GM18505 (cell line): Measurements from ENCODE around the gene DDX5.
A peak's percentile ranks its signal among the peaks of the same experiment; 100 is the strongest.

Experiments used
- ATAC-seq: cut with Tn5 transposase; IDR thresholded peaks from one replicate; pipeline ENCODE4 v1.9.1; 2021; ENCODE audit not compliant: unreplicated experiment
- POLR2A ChIP-seq: IDR thresholded peaks from 4 replicates; pipeline ENCODE4 v1.6.1; 2011; ENCODE audit warnings: borderline replicate concordance; ENCODE audit not compliant: insufficient read depth, insufficient read length; ENCODE audit errors: extremely low read depth

Gene DDX5

GRCh38 chr17:64532409-64532808, 26.3 kb upstream of the DDX5 start:
- no peak for ATAC-seq
- no peak for TF ChIP-seq POLR2A

DNA sequence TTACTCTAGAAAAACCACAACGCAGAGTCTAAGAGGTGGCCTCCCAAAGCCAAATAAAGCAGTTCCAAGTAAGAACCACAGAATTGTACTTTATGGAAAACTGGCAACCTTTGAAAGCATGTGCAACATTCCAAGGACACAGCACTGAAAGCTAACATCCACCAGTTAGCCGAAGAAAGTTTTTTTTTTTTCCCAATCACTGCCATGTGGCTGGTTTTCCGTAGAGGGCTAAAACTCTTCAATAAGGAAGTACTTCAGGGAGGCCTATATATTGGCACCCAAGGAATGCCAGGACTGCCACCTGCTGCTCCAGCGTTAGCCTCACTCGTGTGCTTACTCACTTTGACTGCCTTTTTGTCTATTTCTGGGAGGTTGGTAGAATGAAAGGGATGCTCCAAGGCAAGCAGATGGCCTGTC, 25.9 kb upstream of the DDX5 start:
- no peak for TF ChIP-seq POLR2A
- no peak for ATAC-seq

- ATAC-seq, result no peak
- no peak for TF ChIP-seq POLR2A
These were observed 23.1 kb upstream of the DDX5 start for GRCh38 chr17:64529221-64529620.

DNA sequence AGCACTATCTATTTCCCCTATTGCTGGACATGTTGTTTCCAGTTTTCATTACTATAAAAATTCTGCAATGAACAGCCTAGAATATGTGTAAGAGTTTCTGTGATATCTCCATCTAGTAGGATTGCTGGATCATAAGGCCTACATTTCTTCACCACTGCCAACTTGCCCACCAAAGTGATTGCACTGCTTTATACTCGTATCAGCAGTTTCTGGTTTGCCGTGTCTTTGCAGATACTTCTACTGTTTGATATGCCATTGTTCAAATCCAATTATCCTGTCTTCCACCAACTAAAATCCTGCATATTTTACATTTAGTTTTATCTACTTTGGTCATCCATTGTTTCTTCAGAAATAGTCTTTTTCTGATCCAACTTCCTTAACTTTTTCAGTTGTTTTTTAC, 21.8 kb upstream of the DDX5 start:
- no peak for ATAC-seq
- TF ChIP-seq POLR2A, result no peak

- no peak for TF ChIP-seq POLR2A
- ATAC-seq, result no peak
These were observed 14.3 kb upstream of the DDX5 start for GRCh38 chr17:64520359-64520758.

DNA sequence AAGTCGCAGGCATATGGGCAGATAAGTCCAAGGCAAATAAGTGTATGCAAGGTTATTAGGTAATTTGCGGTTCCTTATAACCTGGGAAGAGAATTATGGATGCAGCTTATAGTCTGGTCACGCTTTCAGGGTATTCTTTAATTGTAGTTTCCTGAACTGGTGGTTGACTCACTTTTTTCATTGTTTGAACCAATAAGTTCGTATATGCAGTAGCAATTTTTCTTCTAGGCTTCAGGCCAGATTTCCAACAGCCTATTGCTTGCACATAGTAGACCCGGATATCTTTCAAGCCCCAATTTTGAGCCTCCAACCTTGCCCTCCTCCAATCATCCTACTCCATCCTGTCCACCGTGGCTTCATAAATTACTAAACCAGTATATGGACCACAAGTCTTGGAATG, 13.5 kb upstream of the DDX5 start:
- no peak for TF ChIP-seq POLR2A

GRCh38 chr17:64515829-64516228, 9.7 kb upstream of the DDX5 start:
- no peak for ATAC-seq
- no peak for TF ChIP-seq POLR2A

More for the DNA sequence above, 13.5 kb upstream of the DDX5 start:
- ATAC-seq, result no peak

DNA sequence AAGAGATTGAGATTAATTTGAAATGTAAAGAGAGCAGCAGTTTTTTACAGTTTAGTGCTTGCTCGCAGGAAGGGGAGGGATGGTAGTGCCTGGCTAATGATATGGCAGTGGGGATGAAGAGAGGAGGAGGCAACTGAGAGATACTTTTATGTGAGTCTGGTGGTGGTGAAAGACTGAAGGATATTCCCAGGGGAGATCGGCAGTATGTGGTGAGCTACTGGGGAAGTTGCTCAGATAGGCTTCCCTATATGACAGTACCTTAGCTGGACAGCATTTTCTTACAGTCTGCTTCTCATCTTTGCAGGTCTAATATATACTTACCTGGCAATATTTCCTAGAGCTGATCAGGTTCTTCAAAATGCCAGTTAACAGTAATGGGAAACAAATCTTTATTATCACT, 9.3 kb upstream of the DDX5 start:
- no peak for ATAC-seq
- TF ChIP-seq POLR2A, result no peak

DNA sequence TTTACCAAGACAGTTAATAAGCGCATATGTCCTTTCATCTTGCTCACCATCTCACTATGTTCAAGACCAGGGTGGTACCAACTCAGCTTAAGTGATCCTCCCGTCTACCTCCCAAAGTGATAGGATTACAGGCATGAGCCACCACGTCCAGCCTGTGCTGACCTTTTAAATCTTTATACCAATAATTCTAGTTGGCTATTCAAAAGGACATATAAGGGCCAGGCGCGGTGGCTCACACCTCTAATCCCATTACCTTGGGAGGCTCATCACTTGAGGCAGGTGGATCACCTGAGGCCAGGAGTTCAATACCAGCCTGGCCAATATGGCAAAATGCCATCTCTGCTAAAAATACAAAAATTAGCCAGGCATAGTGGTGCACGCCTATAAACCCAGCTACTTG, 3.1 kb upstream of the DDX5 start:
- no peak for ATAC-seq
- TF ChIP-seq POLR2A, result no peak

DNA sequence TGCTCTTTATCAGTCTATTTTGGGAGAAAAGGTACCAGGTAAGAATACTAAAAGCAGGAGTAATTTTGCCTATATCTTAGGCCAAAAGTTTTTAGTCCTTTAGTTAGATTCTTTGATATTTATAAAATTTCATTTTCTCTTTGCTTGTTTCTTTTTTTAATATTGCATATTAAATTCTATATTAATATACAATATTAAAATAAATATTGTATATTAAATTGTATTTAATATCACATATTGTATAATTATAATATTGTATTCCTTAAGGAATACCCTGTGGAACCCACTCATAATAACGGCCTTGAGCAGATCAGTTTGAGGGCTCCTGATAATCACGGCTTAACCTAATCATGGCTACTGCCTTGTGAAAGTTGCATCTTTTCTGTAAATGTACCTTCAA, 2.6 kb upstream of the DDX5 start:
- TF ChIP-seq POLR2A, result no peak
- ATAC-seq, result no peak

DNA sequence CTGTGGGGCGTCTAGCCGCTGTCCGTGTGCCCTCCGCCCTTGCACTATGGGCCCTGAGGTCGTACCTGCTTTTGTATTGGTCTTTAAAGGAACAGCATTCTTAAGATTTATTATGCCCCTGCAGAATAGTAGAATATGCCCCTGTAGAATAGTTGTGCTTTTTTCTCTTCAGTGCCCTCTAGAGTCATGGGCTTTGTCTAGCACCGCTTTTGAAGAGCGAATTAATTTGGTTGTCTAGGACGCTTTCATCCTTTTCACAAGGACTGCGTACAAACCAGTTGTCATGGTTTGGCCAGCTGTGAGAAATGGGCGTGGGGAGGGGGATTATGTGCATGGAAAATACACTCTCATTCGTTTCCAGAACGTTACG, 1.3 kb upstream of the DDX5 start:
- TF ChIP-seq POLR2A, result no peak
- no peak for ATAC-seq

DNA sequence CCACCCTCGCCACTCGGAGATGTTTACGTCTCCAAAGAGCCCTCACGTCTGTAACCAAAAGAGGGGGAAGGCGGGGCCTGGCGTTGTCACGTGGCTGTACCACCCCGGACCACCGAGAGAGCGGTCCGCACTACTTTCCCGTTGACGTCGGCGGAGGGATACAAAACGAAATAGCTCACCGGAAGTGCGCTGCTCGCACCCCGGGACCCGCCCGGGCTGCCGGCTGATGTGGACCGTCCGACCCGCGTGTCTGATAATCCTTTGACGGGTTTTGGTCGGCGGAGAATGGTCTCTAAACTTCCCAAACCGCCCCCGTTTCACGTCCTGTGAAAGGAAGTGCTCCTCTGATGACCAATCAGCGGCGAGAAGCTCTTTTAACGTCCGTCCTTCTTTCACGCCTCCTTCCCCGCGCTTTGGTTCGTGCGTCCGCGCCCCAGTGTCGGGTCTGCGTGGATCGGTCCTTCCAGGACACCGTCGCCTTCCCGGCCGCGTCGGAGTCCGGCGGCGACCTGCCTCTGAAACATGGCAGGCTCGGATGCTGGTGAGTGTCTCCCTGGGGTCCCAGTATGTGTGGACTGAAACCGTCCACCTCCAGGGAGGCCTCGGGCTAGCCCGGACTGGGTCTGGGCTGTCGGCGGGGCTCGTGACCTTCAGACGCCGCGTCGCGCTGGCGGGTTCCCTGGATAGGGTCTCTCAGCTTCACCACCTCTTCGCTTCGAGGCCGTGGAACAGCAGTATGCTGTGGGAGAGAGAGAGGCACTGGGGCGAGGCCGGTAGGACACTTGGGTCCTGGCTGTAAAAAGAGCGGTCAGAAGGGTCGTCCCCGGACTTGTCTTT, 705 bp upstream of the DDX5 start, which contains the start of gene CEP95:
TSS of gene CEP95 (plus strand) at position 402 of the 837 bp plus-strand sequence. CDS start at position 523, 121 bp downstream.
- peak; percentile 57 for ATAC-seq
- TF ChIP-seq POLR2A, result peak; percentile 82

DNA sequence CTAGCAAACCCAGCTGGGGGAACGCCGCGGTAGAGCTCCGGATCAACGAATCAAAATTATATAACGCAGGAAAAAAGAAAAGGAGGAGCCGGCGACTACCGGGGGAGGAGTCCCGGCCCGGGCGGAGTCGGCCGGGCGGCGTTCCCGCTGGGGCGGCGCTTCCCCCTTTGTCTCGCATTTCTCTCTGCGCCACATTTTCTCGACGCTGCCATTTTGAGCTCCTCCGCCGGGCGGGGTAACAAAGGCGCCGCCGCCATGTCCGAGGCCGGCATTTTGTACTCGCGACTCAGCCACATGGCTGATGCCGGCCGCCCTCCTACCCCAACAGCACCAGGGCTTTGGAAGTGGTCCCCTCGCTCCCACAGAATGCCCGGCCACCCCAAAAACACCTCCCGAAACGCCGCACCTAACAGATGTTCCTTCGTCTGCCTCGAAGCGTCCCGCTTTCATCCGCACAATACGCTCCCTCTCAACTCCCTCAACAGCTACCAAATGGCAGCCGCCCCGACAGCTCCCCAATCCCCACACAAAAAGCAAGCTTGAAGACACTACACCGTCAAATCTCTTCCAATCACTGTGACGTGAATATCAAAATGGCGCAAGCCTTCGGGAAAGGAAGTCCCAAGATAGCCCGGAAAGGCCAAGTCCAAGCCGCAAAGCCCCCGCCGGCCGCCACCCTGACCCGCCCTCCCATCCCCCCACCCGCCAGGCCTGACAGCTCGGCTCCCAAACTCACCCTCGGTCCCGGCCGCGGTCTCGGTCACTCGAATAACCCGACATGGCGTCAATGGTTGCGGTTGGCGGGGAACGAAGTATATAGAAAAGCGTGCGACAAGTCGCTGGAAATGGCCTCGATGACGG, 519 bp downstream of the DDX5 start:
- ATAC-seq, result no peak
- TF ChIP-seq POLR2A, result peak; percentile 60
